GM21360 (cell line): Measurements from ENCODE around the gene TSR3.

ENCODE experiments used
- ATAC-seq: cut with Tn5 transposase; IDR thresholded peaks from one replicate; pipeline ENCODE4 v1.9.1; 2021; ENCODE audit warnings: mild to moderate bottlenecking, moderate library complexity; ENCODE audit not compliant: unreplicated experiment

TSR3 gene

DNA sequence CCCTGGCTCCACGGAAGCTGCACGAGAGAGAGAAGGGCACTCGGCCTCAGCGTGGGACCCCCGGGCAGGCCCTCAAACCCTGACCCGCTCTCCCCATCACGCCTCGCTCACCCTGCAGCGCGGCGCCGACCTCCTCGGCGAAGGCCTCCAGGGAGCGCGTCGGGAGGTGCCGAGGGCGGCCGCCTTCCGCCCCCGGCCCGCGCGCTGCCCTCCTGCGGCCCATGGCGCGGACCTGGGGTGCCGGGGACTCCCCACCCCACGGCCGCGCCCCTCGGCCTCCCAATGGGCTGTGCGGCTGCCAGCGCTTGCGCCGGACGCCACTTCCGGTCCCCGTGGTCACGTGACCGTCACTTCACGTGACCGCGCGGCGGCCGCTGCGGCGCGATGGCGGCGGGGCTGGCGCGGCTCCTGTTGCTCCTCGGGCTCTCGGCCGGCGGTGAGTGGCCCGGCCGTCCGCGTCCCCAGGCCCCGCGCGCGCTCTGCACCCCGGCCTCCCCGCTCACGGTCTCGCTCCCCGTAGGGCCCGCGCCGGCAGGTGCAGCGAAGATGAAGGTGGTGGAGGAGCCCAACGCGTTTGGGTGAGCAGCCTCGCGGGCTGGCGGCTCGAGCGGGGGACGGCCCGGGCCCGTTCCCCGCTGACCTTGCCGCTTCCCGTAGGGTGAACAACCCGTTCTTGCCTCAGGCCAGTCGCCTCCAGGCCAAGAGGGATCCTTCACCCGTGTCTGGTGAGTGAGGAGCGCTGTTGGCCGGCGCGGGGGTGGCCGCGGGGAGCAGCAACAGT is at the start of gene TSR3, which contains the start of gene GNPTG:
Gene TSR3 (minus strand): TSS at position 297 of the 781 bp plus-strand sequence. CDS start 74 bp downstream, at position 223.
Gene GNPTG (plus strand): TSS at position 350 of the 781 bp plus-strand sequence. CDS start 35 bp downstream, at position 385.
- peak; percentile 65 for ATAC-seq

DNA sequence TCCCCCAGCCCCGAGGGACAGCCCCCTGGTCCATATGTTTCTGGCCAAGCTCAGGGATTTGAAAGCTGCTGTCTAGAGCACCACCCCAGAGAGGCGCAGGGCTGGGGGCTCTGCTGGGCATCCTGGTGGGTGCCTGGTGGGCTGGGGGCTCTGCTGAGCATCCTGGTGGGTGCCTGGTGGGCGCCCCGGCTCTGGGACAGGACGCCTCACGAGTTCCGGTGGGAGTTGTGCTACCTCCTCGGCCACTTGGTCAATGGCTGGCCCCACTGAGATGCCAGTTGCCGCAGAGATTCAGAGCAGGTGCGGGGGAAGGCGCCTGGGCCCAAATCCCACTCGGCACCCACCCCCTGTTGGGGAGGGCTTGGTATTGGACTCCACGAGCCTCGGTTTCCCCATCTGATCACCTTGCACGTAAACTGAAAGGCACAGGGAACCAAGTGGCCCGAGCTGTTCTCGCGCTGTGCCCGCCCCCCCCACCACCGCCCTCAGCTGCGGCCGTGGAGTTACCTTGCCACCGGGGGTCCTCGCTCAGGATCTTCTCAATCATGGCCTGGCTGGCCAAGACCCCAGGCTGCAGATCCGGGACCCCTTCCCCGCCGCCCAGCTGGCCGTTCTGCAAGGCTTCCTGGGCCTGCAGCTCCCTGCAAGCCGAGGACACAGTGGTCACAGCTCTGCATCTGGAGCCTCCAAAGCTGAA is 49.5 kb upstream of the TSR3 start:
- no peak for ATAC-seq

DNA sequence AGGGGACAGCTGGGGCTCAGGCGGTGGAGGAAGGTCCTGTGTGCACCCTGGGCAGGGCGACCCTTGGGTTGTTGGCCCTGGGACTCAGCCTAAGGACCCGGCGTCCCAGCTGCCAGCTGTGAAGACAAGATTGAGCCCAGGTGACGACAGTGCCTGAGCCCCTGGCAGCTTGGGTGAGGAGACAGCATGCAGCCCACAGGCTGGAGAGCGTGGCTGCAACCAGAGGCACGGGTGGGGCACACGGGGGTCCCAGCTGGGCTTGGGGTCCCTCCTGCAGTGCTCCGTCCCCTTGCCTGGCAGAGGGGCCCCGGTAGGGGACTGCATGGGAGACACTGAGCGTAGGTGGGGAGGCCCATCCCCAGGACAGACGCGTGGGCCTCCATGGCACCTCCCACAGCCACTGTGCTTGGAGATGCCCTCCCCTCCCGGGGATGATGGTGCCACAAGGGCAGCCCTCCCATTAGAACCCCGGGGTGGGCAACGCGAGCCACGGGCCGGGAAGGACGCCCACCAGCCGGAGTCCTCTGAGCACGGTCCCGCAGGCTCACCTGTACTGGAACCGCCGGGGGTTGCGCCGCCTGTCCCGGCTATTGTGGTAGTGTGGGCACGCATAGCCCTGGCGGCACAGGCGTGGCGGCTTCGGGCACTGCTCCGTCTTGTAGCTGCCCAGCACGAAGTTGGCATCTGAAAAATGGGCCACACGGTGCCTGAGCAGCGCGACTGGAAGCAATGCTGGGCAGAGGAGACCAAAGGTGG is 47.3 kb upstream of the TSR3 start:
- ATAC-seq, result no peak

DNA sequence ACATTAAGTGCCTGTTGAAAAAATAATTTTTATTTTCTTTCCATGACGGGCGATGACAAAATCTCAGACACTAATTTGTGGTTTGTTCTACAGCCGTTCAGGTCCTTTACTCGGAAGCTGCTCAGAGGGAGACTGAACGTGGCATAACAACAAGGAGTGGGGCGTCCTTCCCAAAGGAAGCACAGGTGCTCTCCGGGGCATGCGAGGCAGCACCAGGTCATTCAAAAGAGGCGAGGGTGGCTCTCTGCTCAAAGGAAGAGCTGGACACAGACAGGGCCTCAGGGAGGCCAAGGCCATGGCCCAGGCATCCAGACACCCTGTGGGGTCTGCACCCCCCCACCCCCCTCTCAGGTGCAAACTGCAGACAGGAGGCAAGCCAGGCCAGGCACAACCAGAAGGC is 46.7 kb upstream of the TSR3 start:
- ATAC-seq, result no peak

DNA sequence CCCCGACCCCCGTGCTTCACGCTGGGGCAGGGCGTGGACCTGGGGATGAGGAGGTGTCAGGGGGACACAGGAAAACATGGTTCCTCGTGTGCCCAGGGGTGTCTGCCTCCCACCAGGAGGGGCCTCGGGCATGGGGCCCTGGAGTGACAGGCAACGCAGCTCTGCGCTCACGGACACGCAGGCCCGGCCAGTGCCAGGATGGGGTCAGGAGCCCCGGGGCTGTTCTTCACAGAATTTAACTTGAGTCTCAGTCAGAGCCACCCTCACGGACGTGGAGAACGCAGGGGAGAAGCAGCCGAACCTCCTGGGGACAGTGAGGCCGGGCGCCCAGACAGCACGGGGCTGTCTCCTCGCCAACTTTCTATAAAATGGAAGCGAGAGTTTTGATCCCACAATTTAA is 46.1 kb upstream of the TSR3 start:
- no peak for ATAC-seq

DNA sequence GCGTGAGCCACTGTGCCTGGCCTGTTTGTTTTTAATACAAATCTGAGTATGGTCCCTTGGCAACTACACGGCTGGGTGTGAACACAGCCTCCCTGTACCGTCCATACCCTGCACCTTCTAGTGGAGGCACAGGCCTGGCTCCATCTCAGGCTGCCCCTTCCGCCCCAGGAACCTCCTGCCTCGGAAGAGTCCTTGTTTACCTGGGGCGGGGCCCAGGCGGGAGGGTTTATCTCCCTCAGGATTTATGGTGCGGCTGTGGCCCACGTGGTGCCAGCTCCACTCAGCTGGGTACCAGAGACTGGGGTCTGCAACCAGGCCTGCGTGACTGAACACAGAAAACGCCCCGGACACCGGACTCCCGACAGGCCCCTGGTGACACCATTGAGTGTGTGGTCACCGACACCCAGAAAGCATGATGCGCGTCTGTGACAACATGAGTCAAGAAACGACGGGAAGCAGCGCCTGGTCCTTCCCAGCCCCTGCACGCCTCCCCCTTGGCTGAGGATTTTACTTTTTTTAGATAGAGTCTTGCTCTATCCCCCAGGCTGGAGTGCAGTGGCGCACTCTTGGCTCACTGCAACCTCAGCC is 43.9 kb upstream of the TSR3 start:
- ATAC-seq, result no peak

DNA sequence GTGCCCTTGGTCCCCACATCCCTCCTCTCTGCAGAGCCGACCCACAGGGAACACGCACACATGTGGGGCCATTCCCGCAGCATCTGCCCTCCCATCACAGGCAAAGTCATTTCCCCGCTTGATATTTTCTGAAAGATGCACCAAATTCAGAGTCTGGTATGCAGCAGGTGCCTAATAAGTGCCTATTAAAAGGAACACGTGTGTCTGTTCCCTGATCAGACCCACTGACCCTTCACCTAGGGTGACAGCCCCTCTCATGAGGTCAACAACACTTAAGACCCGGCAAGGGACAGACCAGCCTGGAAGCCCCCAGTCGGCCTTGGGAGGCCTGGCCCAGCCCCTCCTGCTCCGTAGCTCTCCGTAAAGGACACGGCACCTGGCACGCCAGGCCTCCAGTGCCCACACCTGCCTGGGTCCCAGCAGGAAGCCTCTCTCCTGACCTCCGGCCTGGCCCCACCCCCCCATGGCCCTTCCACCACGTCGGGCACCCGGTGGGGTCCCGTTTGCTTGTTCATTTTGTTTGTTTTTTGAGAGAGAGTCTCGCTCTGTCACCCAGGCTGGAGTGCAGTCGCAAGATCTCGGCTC is 42.8 kb upstream of the TSR3 start:
- ATAC-seq, result no peak

DNA sequence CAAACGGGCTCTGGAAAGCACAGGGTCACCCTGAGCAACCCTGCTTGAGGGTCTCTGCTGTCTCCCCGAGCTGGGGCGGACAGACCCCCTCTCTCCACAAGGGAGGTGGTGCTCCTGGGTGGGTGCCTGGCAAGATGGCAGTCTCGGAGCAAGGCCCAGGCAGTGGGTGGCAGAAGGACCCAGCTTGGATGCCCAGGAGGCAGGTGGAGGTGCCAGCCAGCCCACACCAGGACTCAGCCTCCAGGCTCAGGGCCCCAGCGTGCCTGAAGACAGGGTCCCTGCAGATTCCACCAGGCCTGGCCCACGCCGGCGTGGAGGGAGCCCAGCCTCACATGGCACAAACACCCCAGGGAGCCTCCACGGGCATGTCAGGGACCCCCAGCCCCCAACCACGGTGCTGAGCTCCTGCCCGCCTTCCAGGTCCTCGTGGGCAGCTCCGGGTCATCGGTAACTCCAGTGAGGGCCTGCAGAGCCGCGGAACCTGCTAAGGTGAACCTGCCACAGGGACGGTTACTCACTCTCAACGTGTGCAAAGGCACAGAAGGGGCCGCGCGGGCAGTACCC is 42.0 kb upstream of the TSR3 start:
- no peak for ATAC-seq

DNA sequence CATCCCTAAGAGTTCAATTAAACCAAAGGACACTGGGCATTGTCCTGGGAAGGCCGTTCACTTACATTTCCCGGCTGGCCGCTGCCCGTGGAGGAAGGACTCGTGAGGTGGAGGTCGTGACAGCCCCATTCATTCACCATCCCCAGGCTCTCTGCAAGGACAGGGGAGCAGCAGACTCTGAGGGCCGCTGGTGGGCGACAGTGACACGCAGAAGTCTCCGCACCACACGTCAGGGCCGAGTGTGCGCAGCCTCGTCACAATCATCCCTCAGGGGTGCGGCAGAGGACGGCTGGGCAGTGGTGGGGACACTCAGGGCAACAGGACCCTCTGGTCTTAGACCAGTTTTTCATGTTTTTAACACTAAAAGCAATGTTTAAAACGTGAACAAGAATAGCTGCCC is 41.1 kb upstream of the TSR3 start:
- ATAC-seq, result no peak

DNA sequence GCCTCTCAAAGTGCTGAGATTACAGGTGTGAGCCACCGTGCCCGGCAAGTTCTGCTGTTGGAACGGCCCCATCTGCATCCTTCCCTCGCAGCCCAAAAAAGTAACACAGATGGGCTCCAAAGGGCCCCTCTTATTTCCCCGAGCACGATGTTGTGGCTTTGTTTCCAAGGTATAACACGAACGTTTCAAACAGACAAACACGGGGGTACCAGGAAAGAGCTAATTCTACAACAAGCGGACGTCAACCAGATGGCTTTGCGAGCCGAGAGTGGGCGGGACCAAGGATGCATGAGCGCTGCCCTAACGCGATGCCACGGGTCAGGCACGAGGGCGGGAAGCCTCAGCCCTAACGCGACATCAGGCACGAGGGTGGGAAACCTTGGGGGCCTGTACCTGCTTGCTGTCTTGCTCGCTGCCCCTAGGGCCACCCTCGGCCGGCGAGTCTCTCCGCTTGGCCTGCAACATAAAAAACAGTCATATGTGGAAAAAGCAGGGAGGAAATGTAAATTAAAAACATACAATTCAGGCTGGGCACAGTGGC is 38.6 kb upstream of the TSR3 start:
- no peak for ATAC-seq

DNA sequence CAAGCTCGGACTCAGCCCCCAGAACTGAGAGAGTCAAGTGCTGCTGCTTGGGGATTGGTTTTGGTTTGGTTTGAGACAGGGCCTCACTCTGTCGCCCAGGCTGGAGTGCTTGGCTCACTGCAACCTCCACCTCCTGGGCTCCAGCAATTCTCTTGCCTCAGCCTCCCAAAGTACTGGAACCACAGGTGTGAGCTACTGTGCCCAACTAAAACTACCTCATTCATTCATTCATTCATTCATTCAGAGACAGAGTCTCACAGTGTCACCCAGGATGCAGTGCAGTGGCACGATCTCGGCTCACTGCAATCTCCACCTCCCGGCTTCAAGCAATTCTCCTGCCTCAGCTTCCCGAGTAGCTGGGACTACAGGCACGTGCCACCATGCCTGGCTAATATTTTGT is 38.1 kb upstream of the TSR3 start:
- no peak for ATAC-seq

DNA sequence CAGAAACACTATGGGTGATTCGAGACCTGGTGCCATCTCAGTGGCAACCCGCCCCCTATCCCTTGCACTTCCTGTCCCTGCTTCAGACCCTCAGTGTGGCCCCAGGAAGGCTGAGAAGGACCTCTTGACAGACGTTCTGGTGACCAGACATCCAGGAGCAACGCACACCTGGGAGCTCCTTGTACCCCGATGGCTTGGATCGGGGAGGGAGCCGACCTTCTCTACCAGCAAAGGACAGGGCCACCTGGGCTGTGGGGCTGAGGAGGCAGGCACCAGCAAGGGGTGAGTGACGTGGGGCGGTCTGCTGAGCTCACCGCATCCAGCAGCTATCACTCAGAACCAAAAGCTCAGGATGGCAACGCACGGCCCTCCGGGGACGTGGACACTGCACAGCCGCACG is 35.7 kb upstream of the TSR3 start:
- ATAC-seq, result no peak

DNA sequence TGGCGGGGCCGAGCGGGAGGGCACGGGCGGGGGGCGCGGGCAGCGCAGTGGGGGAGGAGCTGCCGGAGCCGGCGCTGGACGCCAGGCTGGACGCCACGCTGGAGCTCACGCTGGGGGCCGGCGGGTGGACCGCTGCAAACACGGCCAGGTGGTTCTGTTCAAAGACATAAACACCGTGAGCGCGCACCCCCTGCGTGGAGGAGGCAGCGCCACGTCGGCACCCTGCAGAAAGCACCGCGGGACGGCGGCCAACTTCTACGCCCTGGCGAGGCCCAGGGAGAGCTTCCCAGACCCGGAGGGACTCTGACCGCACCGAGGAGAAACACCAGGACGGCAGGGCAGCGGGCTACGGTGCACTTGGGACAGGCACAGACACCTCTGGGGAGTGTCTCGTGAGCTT is 33.6 kb upstream of the TSR3 start:
- no peak for ATAC-seq

DNA sequence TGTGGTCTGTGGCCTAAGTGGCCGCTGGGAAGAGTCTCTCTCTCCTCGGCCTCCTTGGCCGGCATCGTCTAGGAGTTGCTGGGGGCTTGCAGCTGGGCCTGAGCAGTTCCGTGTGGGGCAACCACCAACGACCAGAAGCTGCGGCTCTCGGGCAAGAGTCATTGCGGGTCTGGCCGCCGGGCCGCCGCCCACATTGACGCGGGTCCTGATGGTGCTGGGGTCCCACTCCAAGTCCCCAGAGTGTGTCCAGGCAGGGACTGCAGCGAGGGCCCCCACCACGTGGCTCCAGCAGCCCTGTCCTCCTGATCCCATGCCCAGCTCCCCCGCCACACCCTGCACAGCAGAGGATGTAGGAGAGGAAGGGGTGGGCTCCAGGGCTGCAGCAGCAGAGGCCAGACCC is 31.9 kb upstream of the TSR3 start:
- no peak for ATAC-seq

DNA sequence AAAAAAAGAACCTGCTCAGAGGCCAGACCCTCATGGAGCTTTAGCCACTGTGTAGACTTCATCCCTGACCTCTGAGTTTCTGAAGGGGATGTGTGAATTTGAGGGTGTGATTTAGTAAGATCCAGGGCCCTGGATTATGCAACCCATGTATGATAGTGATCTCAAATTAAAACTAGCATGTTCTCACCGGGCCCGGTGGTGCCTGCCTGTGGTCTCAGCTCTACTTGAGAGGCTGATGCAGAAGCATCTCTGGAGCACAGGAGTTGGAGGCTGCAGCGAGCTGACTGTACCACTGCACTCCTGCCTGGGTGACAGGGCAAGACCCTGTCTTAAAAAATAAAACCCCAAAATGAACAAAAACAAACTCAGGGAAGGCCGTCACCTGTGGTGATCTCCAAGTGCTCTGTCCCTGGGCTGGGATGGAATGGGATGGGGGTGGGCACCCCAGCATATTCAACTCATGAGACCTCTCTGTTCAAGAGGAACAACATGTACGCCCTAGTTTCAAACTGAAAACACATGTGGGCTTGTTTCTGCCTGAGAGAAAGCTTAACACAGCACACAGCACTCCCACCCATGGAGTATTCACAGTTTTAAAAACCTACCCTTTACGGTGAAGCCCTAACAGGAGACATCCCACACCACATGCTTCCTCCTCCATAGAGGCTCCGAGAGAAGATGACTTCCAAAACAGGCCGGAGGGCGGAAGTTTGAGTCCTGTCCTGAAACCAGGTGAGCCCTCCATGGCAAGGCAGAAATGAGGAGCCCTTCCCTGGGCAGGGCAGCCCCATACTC is 30.1 kb upstream of the TSR3 start:
- ATAC-seq, result no peak

DNA sequence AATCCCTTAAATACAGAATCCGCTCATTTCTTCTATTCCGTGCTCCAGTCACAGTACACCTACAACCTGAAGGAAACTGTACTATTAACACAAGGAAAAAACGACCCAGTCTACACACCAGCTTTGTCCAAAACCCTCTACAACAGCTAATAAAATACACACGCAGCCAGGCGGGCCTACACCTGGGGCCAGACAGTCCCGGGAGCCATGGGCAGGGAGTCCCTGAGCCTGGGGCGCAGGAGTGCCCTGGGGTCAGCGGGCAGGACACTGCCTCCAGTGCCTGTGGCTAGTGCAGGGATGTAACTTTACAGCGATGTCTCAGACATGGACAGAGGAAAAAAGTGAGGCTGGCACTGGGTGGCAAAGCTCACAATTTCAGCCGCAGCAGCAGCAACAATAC is 28.5 kb upstream of the TSR3 start:
- no peak for ATAC-seq

DNA sequence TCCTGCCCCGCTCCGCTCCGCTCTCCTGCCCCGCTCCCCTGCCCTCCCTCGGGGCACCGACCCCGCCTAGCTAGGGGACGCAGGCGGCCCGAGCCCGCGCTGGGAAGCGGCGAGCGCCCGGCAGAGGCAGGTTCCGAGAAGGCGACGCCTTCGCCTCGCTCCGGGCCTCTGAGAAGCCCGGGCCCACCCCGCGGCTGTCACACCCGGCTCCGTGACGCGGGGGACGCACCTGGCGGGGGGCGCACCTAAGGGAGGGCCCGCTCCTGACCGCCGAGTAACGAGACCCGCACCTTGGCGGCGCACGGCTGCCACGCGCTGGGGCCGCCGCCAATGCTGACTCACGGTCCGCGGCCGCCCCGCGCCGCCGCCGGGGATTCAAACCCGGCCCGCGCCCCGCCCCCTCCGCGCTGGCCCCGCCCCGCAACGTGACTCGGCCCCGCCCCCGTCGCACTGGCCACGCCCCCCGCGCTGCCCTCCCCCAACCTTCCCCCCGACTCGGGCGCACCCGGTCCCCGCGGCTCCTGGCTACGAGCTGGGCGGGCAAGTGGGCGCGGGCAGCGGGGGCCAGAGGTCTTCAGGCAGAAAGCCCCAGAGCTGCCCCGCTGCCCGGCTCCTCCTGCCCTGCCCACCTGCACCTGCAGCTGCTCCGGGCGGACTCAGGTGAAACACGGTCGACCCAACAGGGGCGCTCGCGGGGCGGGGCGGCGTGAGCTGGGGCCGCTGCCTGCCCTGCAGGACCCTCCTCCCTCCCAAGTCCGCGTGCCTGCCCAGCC is 27.8 kb upstream of the TSR3 start:
- ATAC-seq, result no peak

DNA sequence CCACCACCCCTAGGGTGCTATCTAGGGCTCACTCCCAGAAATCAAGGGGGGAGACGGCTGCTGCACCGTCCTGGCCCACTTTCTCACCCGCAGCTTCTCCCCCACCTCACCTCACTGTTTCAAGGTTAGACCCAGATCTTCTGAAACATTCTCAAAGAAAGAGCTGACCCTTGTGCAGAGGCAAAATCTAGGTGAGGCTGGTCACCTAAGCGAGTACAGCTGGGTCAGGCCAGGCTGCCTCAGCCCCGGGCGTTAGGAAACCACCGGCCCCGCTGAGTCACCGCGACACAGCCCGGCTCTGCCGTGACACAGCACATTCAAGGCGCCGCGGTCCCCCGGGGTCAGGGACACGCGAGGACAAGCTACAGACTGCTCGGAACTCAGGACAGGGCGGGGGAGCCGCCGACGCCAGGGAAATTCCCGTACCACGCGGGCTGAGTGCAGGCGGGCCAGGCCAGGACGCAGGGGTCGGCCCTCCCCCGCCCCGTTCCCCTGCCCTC is 27.2 kb upstream of the TSR3 start:
- ATAC-seq, result no peak
